Small intestine (tissue), 7 donors: ENCODE results near the gene NSFL1C. TPM values are rescaled to one million over a fixed set of nuclear protein-coding genes. Genes with fewer than 3 reads are reported as not detected.
A peak's percentile ranks its signal among the peaks of the same experiment; 100 is the strongest.

Experiments
- DNase-seq, 2 donors: peaks; one replicate each; pipeline versions ENCODE4 v3.0.0 to v3.0.0-alpha.2; 2013
- FAIRE-seq: peaks from 2 replicates; lab custom pipeline; 2012; peaks lifted over from hg19 to GRCh38; lab: Jason Lieb, UNC
- H3K27ac ChIP-seq, 3 donors: one replicate each; pipeline ENCODE4 v1.5.1; 2013; ENCODE audit warnings: low read length in 2 of 3, mild to moderate bottlenecking in 2 of 3, control low read depth in 1 of 3, inconsistent platforms in 1 of 3, low read depth in 1 of 3, moderate library complexity in 1 of 3
- H3K27me3 ChIP-seq, 3 donors: one replicate each; pipeline ENCODE4 v1.6.1; 2013; ENCODE audit warnings: low read length in 3 of 3, inconsistent platforms in 1 of 3; ENCODE audit not compliant: control insufficient read depth in 3 of 3, insufficient read depth in 3 of 3
- H3K36me3 ChIP-seq, 3 donors: one replicate each; pipeline ENCODE4 v1.6.1; 2013; ENCODE audit warnings: low read length in 3 of 3, inconsistent platforms in 1 of 3, low read depth in 1 of 3, mild to moderate bottlenecking in 1 of 3, moderate library complexity in 1 of 3; ENCODE audit not compliant: control insufficient read depth in 3 of 3, insufficient read depth in 2 of 3
- H3K4me1 ChIP-seq, 3 donors: one replicate each; pipeline ENCODE4 v1.6.1; 2013; ENCODE audit warnings: low read length in 2 of 3, inconsistent platforms in 1 of 3, low read depth in 1 of 3, mild to moderate bottlenecking in 1 of 3, moderate library complexity in 1 of 3; ENCODE audit not compliant: control insufficient read depth in 3 of 3, insufficient read depth in 2 of 3
- H3K4me3 ChIP-seq, 3 donors: one replicate each; pipeline ENCODE4 v1.5.1; 2013; ENCODE audit warnings: low read length in 3 of 3, control low read depth in 1 of 3, inconsistent platforms in 1 of 3, low read depth in 1 of 3, mild to moderate bottlenecking in 1 of 3, moderate library complexity in 1 of 3
- H3K9me3 ChIP-seq, 2 donors: one replicate each; pipeline ENCODE4 v1.6.1; 2013; ENCODE audit warnings: low read depth in 1 of 2, low read length in 1 of 2; ENCODE audit not compliant: control insufficient read depth in 2 of 2, insufficient read depth in 1 of 2
- WGBS, 3 donors: extraction: QIAGEN DNeasy Blood & Tissue Kit; methylation state at CpG; one replicate each; pipeline ENCODE4 v1.1.7; 2013; 5-methylcytosine and 5-hydroxymethylcytosine counted together
- polyA plus RNA-seq, 4 donors: library from polyadenylated mRNA; stranded (reverse) in 3 of 4; unstranded in 1 of 4; fragments of 200-250 nt in 3 of 4; fragments of 120-200 nt in 1 of 4; gene quantifications; one replicate each; pipeline versions ENCODE4 v1.2.1 to v1.2.3, GENCODE V29; 2013
- donor health status: healthy with polysubstance abuse.
- donor health status: control.
- donor health status: control.
- donor health status: Bipolar disorder and iron deficiency.
- donor health status: healthy.

Gene NSFL1C
- polyA plus RNA-seq, 4 donors: 44.7 to 73.1 (median 54.0) TPM

- H3K27ac ChIP-seq: peak overlapping the region in 1 of 3 donors; percentile 58
- peaks cover 0 to 6% of the 10 kb centered on the region in 2 donors for H3K9me3 ChIP-seq
- no peaks in the 10 kb centered on the region for H3K27me3 ChIP-seq
- WGBS, 3 donors: 85 to 90% (median 88%) methylated on average over 6 of the region's 6 CpGs
- H3K4me3 ChIP-seq: no peak overlapping the region
- no peaks in the 10 kb centered on the region for H3K36me3 ChIP-seq
- DNase-seq: no peak
- no peak for FAIRE-seq
- no peaks in the 10 kb centered on the region for H3K4me1 ChIP-seq
These were observed 43.4 kb downstream of the NSFL1C start for GRCh38 chr20:1423206-1423605.

- DNase-seq: no peak
- Histone ChIP-seq H3K27me3 (no peaks in the 10 kb centered on the region), H3K4me3 (no peak overlapping the region), H3K4me1 (no peaks in the 10 kb centered on the region), H3K27ac (no peak overlapping the region), H3K9me3 (peaks cover 0 to 6% of the 10 kb centered on the region in 2 donors), H3K36me3 (no peaks in the 10 kb centered on the region)
- 43 to 57% (median 47%) methylated on average over 3 of the region's 3 CpGs for WGBS, 3 donors
- FAIRE-seq: no peak
These were observed 43.9 kb downstream of the NSFL1C start for GRCh38 chr20:1422753-1423152.

- 75 to 91% (median 86%) methylated on average over 4 of the region's 4 CpGs for WGBS, 3 donors
- FAIRE-seq: no peak
- no peaks in the 10 kb centered on the region for H3K36me3 ChIP-seq
These were observed 46.6 kb downstream of the NSFL1C start for GRCh38 chr20:1420066-1420465.

GRCh38 chr20:1418350-1418749, 48.3 kb downstream of the NSFL1C start:
- Histone ChIP-seq H3K36me3 (no peaks in the 10 kb centered on the region), H3K27ac (no peak overlapping the region), H3K9me3 (peaks cover 0 to 5% of the 10 kb centered on the region in 2 donors), H3K4me3 (no peak overlapping the region), H3K27me3 (no peaks in the 10 kb centered on the region), H3K4me1 (no peaks in the 10 kb centered on the region)
- no peak for FAIRE-seq
- no peak for DNase-seq
- WGBS, 3 donors: 61 to 70% (median 65%) methylated on average over 3 of the region's 3 CpGs

More at GRCh38 chr20:1420066-1420465, 46.6 kb downstream of the NSFL1C start:
- H3K27ac ChIP-seq: no peak overlapping the region
- H3K27me3 ChIP-seq: no peaks in the 10 kb centered on the region
- H3K4me3 ChIP-seq: no peak overlapping the region
- DNase-seq: no peak
- H3K9me3 ChIP-seq: peaks cover 0 to 6% of the 10 kb centered on the region in 2 donors
- no peaks in the 10 kb centered on the region for H3K4me1 ChIP-seq

GRCh38 chr20:1417790-1418189, 48.9 kb downstream of the NSFL1C start:
- Histone ChIP-seq H3K36me3 (no peaks in the 10 kb centered on the region), H3K27me3 (no peaks in the 10 kb centered on the region), H3K4me3 (no peak overlapping the region), H3K27ac (no peak overlapping the region), H3K4me1 (no peaks in the 10 kb centered on the region), H3K9me3 (peaks cover 0 to 3% of the 10 kb centered on the region in 2 donors)
- DNase-seq (no peak), FAIRE-seq (no peak)

- no peaks in the 10 kb centered on the region for H3K36me3 ChIP-seq
- no peak for DNase-seq
- H3K9me3 ChIP-seq: peaks cover 0 to 3% of the 10 kb centered on the region in 2 donors
- no peaks in the 10 kb centered on the region for H3K4me1 ChIP-seq
- no peak for FAIRE-seq
- H3K27ac ChIP-seq: no peak overlapping the region
- no peak overlapping the region for H3K4me3 ChIP-seq
- H3K27me3 ChIP-seq: no peaks in the 10 kb centered on the region
- WGBS, 3 donors: 76 to 83% (median 79%) methylated on average over 5 of the region's 5 CpGs
These were observed 49.4 kb downstream of the NSFL1C start for GRCh38 chr20:1417273-1417672.

GRCh38 chr20:1415667-1416468, 50.8 kb downstream of the NSFL1C start:
- FAIRE-seq: no peak

GRCh38 chr20:1414982-1415381, 51.7 kb downstream of the NSFL1C start:
- FAIRE-seq: no peak
- Histone ChIP-seq H3K4me1 (no peaks in the 10 kb centered on the region), H3K27ac (no peak overlapping the region), H3K36me3 (no peaks in the 10 kb centered on the region), H3K27me3 (no peaks in the 10 kb centered on the region), H3K9me3 (no peaks in the 10 kb centered on the region), H3K4me3 (no peak overlapping the region)
- WGBS, 3 donors: 70 to 83% (median 74%) methylated on average over 4 of the region's 4 CpGs
- DNase-seq: no peak

More at GRCh38 chr20:1415667-1416468, 50.8 kb downstream of the NSFL1C start:
- H3K4me3 ChIP-seq: no peak overlapping the region
- peaks cover 0 to 2% of the 10 kb centered on the region in 2 donors for H3K9me3 ChIP-seq
- peak in 1 of 2 donors; percentile 83 for DNase-seq
- H3K27me3 ChIP-seq: no peaks in the 10 kb centered on the region
- no peaks in the 10 kb centered on the region for H3K36me3 ChIP-seq
- H3K4me1 ChIP-seq: no peaks in the 10 kb centered on the region
- whole genome bisulfite sequencing, 3 donors: 66 to 67% (median 67%) methylated on average over 8 of the region's 8 CpGs
- H3K27ac ChIP-seq: no peak overlapping the region
